ENCODE measurements around the gene IPO13.

- no peak for TF ChIP-seq POLR2A (IDR thresholded peaks at IDR 0.05)
- TF ChIP-seq, protein P1, sequence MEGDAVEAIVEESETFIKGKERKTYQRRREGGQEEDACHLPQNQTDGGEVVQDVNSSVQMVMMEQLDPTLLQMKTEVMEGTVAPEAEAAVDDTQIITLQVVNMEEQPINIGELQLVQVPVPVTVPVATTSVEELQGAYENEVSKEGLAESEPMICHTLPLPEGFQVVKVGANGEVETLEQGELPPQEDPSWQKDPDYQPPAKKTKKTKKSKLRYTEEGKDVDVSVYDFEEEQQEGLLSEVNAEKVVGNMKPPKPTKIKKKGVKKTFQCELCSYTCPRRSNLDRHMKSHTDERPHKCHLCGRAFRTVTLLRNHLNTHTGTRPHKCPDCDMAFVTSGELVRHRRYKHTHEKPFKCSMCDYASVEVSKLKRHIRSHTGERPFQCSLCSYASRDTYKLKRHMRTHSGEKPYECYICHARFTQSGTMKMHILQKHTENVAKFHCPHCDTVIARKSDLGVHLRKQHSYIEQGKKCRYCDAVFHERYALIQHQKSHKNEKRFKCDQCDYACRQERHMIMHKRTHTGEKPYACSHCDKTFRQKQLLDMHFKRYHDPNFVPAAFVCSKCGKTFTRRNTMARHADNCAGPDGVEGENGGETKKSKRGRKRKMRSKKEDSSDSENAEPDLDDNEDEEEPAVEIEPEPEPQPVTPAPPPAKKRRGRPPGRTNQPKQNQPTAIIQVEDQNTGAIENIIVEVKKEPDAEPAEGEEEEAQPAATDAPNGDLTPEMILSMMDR (IDR thresholded peaks at IDR 0.05), result no peak
These were observed 4.6 kb downstream of the IPO13 start for GRCh38 chr1:43951021-43951985.
